GM21367 (cell line): ENCODE measurements around the gene SPINK6.

Experiments used
- ATAC-seq: cut with Tn5 transposase; IDR thresholded peaks from one replicate; pipeline ENCODE4 v1.9.1; 2021; ENCODE audit not compliant: unreplicated experiment

SPINK6 gene

GRCh38 chr5:148221508-148221907 lies 18.7 kb downstream of the SPINK6 start:
- no peak for ATAC-seq

GRCh38 chr5:148224117-148224742 lies 21.4 kb downstream of the SPINK6 start:
- ATAC-seq, result no peak

- no peak for ATAC-seq
Observed at GRCh38 chr5:148228392-148228984, 25.6 kb downstream of the SPINK6 start.

GRCh38 chr5:148229840-148230239 lies 27.0 kb downstream of the SPINK6 start:
- ATAC-seq, result no peak

- no peak for ATAC-seq
Observed at GRCh38 chr5:148230240-148230639, 27.4 kb downstream of the SPINK6 start.

- ATAC-seq, result no peak
Observed at GRCh38 chr5:148237785-148238417, 35.1 kb downstream of the SPINK6 start.

- no peak for ATAC-seq
Observed at GRCh38 chr5:148238418-148238794, 35.6 kb downstream of the SPINK6 start, which contains the start of gene MARCOL. Gene MARCOL (plus strand): TSS chr5:148238525. CDS start chr5:148238598, 73 bp downstream.

- ATAC-seq, result no peak
Observed at GRCh38 chr5:148248894-148249293, 46.1 kb downstream of the SPINK6 start.

- no peak for ATAC-seq
Observed at GRCh38 chr5:148255456-148255855, 52.6 kb downstream of the SPINK6 start.

GRCh38 chr5:148259288-148259687 lies 56.4 kb downstream of the SPINK6 start:
- no peak for ATAC-seq

- no peak for ATAC-seq
Observed at GRCh38 chr5:148261221-148261620, 58.4 kb downstream of the SPINK6 start.
